ENCODE measurements around the gene PRKCZ.

Gene PRKCZ

GRCh38 chr1:2174348-2175054 lies 124.3 kb downstream of the PRKCZ start:
- Histone ChIP-seq H3K4me2 (peak overlapping the region; percentile 35 to 75 (median 55)), H3K27me3 (no peaks in the 10 kb centered on the region), H3K36me3 (peaks cover 0 to 80% (median 44%) of the 10 kb centered on the region in 11 experiments; a peak in 13 of 22 replicates)

GRCh38 chr1:2175055-2175414 lies 124.8 kb downstream of the PRKCZ start:
- peak overlapping the region in 3 of 11 experiments; percentile 6 to 37 (median 13); a peak in 2 of 22 replicates for H3K9ac ChIP-seq
- peaks cover 0 to 86% (median 46%) of the 10 kb centered on the region in 11 experiments; a peak in 13 of 22 replicates for H3K36me3 ChIP-seq
- peaks cover 6 to 17% (median 13%) of the 10 kb centered on the region in 10 experiments; a peak in 16 of 20 replicates for H3K4me1 ChIP-seq
- peak overlapping the region in 10 of 11 experiments; percentile 35 to 64 (median 52); a peak in 15 of 22 replicates for H3K4me2 ChIP-seq
- H3K27ac ChIP-seq: peak overlapping the region in 2 of 11 experiments; percentile 4 to 40; a peak in 2 of 22 replicates
- H4K20me1 ChIP-seq: peaks cover 0 to 65% (median 0%) of the 10 kb centered on the region in 11 experiments; a peak in 8 of 22 replicates
- no peaks in the 10 kb centered on the region for H3K27me3 ChIP-seq
- H3K4me3 ChIP-seq: no peak overlapping the region
- H3K9me3 ChIP-seq (replicated peaks in 1 of 11): no peaks in the 10 kb centered on the region
- TF ChIP-seq Cebpa-rat (IDR thresholded peaks at IDR 0.05): no peak

More at GRCh38 chr1:2174348-2175054, 124.3 kb downstream of the PRKCZ start:
- Histone ChIP-seq H4K20me1 (peaks cover 0 to 59% (median 0%) of the 10 kb centered on the region in 11 experiments; a peak in 8 of 22 replicates), H3K9ac (peak overlapping the region in 6 of 11 experiments; percentile 6 to 37 (median 22); a peak in 4 of 22 replicates), H3K4me3 (no peak overlapping the region), H3K9me3 (replicated peaks in 1 of 11) (no peaks in the 10 kb centered on the region), H3K27ac (peak overlapping the region in 2 of 11 experiments; percentile 4 to 40; a peak in 2 of 22 replicates), H3K4me1 (peaks cover 6 to 17% (median 13%) of the 10 kb centered on the region in 10 experiments; a peak in 16 of 20 replicates)
- TF ChIP-seq Cebpa-rat (IDR thresholded peaks at IDR 0.05): no peak

- H3K36me3 ChIP-seq: peaks cover 0 to 89% (median 47%) of the 10 kb centered on the region in 11 experiments; a peak in 13 of 22 replicates
- no peak overlapping the region for H3K9ac ChIP-seq
- no peak overlapping the region for H3K4me3 ChIP-seq
- peaks cover 6 to 17% (median 13%) of the 10 kb centered on the region in 10 experiments; a peak in 17 of 20 replicates for H3K4me1 ChIP-seq
- no peak overlapping the region for H3K4me2 ChIP-seq
- H4K20me1 ChIP-seq: peaks cover 0 to 72% (median 0%) of the 10 kb centered on the region in 11 experiments; a peak in 8 of 22 replicates
- no peak overlapping the region for H3K27ac ChIP-seq
- TF ChIP-seq Cebpa-rat (IDR thresholded peaks at IDR 0.05): no peak
- H3K27me3 ChIP-seq: no peaks in the 10 kb centered on the region
- no peaks in the 10 kb centered on the region for H3K9me3 ChIP-seq (replicated peaks in 1 of 11)
These were observed 125.7 kb downstream of the PRKCZ start for GRCh38 chr1:2175681-2176454.

GRCh38 chr1:2176615-2177014 lies 126.4 kb downstream of the PRKCZ start:
- Histone ChIP-seq H3K4me1 (peaks cover 6 to 17% (median 13%) of the 10 kb centered on the region in 10 experiments; a peak in 17 of 20 replicates), H3K4me3 (no peak overlapping the region), H3K27ac (no peak overlapping the region), H3K36me3 (peaks cover 0 to 84% (median 44%) of the 10 kb centered on the region in 11 experiments; a peak in 13 of 22 replicates), H4K20me1 (peaks cover 0 to 78% (median 0%) of the 10 kb centered on the region in 11 experiments; a peak in 8 of 22 replicates), H3K9ac (no peak overlapping the region), H3K27me3 (no peaks in the 10 kb centered on the region), H3K9me3 (replicated peaks in 1 of 11) (no peaks in the 10 kb centered on the region), H3K4me2 (no peak overlapping the region)
- no peak for TF ChIP-seq Cebpa-rat (IDR thresholded peaks at IDR 0.05)

- H3K27ac ChIP-seq: no peak overlapping the region
- H3K9me3 ChIP-seq (replicated peaks in 1 of 11): no peaks in the 10 kb centered on the region
- no peak overlapping the region for H3K4me2 ChIP-seq
- no peak for TF ChIP-seq Cebpa-rat (IDR thresholded peaks at IDR 0.05)
- H3K9ac ChIP-seq: peak overlapping the region in 2 of 11 experiments; percentile 3 to 5; a peak in 1 of 22 replicates
- H3K4me1 ChIP-seq: peaks cover 6 to 20% (median 13%) of the 10 kb centered on the region in 10 experiments; a peak in 17 of 20 replicates
- no peak overlapping the region for H3K4me3 ChIP-seq
- peaks cover 0 to 84% (median 44%) of the 10 kb centered on the region in 11 experiments; a peak in 12 of 22 replicates for H3K36me3 ChIP-seq
- no peaks in the 10 kb centered on the region for H3K27me3 ChIP-seq
- peaks cover 0 to 76% (median 0%) of the 10 kb centered on the region in 11 experiments; a peak in 9 of 22 replicates for H4K20me1 ChIP-seq
These were observed 127.3 kb downstream of the PRKCZ start for GRCh38 chr1:2177541-2177940.

- Histone ChIP-seq H4K20me1 (peaks cover 0 to 76% (median 0%) of the 10 kb centered on the region in 11 experiments; a peak in 9 of 22 replicates), H3K27ac (no peak overlapping the region), H3K36me3 (peaks cover 0 to 81% (median 40%) of the 10 kb centered on the region in 11 experiments; a peak in 12 of 22 replicates), H3K4me2 (no peak overlapping the region), H3K4me3 (no peak overlapping the region), H3K9ac (peak overlapping the region in 2 of 11 experiments; percentile 3 to 5; a peak in 1 of 22 replicates), H3K4me1 (peaks cover 6 to 20% (median 13%) of the 10 kb centered on the region in 10 experiments; a peak in 17 of 20 replicates), H3K27me3 (no peaks in the 10 kb centered on the region), H3K9me3 (replicated peaks in 1 of 11) (no peaks in the 10 kb centered on the region)
- no peak for TF ChIP-seq Cebpa-rat (IDR thresholded peaks at IDR 0.05)
These were observed 127.8 kb downstream of the PRKCZ start for GRCh38 chr1:2177946-2178538.

- peak overlapping the region in 1 of 11 experiments; percentile 3; a peak in 1 of 22 replicates for H3K9ac ChIP-seq
- no peaks in the 10 kb centered on the region for H3K27me3 ChIP-seq
- H3K4me3 ChIP-seq: no peak overlapping the region
- peaks cover 6 to 15% (median 12%) of the 10 kb centered on the region in 10 experiments; a peak in 17 of 20 replicates for H3K4me1 ChIP-seq
- TF ChIP-seq Cebpa-rat (IDR thresholded peaks at IDR 0.05): no peak
- no peaks in the 10 kb centered on the region for H3K9me3 ChIP-seq (replicated peaks in 1 of 11)
- no peak overlapping the region for H3K4me2 ChIP-seq
- peaks cover 0 to 80% (median 40%) of the 10 kb centered on the region in 11 experiments; a peak in 12 of 22 replicates for H3K36me3 ChIP-seq
- no peak overlapping the region for H3K27ac ChIP-seq
- H4K20me1 ChIP-seq: peaks cover 0 to 75% (median 0%) of the 10 kb centered on the region in 11 experiments; a peak in 9 of 22 replicates
These were observed 128.7 kb downstream of the PRKCZ start for GRCh38 chr1:2178875-2179274.
